GM18526 (cell line): ENCODE data around the gene HERC6.

Experiments
- POLR2A ChIP-seq: IDR thresholded peaks from 3 replicates; pipeline ENCODE4 v1.6.1; 2011; ENCODE audit not compliant: insufficient read length; ENCODE audit errors: extremely low read depth

HERC6 gene

DNA sequence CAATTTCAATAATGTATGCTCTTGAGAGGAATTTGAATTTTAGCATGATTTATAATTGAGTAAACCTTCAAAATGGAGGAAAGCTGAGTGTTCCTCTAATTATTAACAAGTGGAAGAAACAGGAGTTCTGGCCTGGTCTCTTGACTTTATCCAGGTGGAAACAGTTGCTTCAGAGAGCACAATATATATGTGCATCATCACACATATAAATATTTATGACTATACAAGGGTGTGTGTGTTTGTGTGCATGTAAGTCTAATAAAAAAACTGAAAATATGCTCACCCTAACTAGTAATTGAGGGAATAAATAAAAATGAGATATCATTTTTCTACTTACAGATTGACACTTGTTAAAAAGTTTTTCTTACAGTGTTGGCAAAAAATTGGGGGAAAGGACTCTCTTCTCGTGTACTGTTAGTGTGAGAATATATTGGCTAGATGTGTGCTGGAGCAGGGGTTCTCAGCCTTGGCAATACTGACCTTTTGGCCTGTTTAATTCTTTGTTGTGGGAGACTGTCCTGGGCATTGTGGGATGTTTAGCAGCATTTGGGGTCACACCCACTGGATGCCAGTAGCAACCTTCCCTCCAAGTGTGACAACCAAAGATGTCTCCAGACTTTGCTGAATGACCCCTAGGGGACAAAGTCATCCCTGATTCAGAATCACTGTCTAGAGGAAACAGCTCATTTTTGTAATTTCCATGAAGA, 57.5 kb downstream of the HERC6 start:
- no peak for TF ChIP-seq POLR2A

DNA sequence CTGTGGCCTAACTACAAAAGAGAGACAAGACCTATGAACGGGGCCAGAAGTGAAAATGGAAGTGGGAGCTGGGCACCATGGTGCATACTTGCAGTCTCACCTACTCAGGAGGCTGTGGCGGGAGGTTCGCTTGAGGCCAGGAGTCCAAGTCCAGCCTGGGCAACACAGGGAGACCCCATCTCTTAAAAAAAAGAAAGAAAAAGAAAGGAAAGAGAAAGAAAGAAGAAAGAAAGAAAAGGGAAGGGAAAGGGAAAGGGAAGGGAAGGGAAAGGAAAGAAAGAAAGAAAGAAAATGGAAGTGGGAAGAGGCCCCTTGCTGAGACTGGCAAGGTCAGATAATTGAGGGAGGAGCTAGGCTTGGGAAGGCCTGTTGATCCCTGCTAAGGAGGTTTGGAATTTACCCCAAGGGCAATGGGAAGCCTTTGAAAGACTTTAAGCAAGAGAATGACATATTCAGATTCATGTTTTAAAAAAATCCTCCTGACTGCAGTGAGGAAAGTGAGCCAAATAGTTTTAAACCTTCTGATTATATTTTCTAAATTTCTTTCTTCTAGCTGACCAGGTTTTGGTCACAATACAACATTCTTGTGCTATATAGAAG, 60.6 kb downstream of the HERC6 start:
- no peak for TF ChIP-seq POLR2A

DNA sequence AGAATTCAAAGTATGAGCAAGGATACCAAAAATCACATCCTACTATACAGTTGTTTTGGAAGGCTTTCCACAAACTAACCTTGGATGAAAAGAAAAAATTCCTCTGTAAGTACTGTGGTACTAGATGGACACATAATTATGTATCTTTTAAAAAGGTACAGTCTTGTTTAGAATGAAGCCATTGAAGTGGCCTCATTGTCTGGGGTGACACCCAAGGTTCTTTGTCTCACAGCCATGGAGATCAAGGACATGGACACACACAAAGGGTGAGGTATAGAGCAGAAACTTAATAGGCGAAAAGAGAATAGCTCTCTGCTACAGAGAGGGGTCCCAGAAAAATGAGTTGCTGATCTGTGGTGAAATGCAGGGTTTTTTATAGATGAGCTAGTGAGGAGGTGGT, 61.5 kb downstream of the HERC6 start:
- TF ChIP-seq POLR2A: no peak

DNA sequence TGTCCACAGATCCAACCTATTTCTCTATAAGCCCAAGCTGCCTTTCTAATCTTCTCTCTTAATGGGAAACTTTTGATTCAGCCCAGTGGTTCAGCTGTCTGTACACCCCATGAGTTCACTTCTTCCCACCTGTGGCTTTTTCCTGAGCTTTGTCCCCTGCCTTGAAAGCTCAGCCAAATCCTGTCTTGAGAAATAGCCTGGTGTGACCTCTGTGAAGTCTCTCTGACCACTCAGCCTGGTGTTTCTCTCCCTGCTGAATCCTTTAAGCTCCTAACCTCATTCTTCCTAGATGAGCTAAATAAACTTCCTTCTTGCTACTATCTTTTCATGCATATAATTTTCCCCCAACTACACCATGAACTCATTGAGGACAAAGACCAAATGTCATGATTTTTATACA, 63.0 kb downstream of the HERC6 start:
- TF ChIP-seq POLR2A: no peak

DNA sequence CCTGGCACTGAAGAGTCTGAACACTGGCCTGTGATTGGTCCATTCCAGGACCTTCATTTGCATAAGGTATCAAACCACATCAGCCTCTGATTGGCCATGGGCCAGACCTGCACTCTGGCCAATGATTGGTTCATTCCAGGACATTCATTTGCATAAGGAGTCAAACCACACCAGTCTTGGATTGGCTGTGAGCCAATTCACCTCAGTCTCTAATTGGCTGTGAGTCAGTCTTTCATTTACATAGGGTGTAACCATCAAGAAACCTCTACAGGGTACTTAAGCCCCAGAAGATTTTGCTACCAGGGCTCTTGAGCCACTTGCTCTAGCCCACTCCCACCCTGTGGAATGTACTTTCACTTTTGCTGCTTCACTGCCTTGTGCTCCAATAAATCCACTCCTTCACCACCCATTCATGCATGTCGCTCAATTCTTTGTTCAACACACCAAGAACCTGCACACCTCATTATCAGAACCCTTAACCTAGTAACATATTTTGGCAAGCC, 64.1 kb downstream of the HERC6 start:
- no peak for TF ChIP-seq POLR2A

DNA sequence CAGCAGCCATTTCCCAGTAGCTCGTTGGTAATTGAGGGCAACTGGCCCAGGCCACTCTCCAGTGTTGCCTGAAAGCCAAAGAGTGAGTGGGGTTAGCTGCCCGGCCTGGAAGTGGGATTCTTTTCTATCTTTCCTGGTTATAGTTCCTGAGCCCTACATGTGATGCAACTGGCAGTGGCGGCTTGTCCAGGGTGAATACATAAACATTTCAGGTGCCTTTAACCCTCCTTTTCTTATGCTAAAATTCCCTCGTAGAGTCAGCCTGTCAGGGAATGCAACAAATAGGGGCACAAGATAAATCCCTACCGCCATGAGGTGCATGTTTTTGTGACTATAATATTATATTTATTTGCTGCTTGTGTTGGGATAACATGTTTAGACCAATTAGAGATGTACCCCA, 64.8 kb downstream of the HERC6 start:
- TF ChIP-seq POLR2A: no peak

DNA sequence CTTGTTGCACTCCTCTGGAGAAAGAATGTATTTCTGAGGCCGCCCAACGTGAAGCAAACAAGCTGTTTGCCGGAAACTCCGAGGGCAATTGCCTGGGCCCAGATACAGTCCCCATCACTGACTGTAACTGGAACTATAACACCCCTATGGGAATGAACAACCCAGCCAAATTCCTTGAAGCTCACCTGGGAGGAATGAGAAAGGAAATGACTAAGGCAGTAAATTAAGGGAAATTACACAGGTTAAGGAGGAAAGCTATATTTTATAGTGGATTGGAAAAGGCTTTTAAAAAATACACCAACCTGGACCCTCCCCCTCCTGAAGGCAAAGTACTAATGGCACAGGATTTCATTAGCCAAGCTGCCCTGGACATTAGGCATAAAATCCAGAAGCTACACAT, 66.6 kb downstream of the HERC6 start:
- TF ChIP-seq POLR2A: no peak

DNA sequence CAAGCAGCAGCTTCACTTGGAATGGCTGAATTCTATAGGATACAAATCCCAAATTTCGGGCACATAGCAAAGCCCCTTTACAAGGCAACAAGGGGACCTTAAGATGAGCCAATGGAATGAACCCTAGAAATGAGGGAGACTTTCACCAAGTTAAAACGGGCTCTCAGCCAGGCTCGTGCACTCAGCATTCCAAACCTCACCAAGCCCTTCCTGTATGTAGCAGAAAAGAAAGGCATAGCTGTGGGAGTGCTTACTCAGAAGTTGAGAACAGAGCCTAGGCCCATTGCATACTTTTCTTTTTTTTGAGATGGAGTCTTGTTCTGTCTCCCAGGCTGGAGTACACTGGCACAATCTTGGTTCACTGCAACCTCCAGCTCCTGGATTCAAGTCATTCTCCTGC, 67.5 kb downstream of the HERC6 start:
- no peak for TF ChIP-seq POLR2A

DNA sequence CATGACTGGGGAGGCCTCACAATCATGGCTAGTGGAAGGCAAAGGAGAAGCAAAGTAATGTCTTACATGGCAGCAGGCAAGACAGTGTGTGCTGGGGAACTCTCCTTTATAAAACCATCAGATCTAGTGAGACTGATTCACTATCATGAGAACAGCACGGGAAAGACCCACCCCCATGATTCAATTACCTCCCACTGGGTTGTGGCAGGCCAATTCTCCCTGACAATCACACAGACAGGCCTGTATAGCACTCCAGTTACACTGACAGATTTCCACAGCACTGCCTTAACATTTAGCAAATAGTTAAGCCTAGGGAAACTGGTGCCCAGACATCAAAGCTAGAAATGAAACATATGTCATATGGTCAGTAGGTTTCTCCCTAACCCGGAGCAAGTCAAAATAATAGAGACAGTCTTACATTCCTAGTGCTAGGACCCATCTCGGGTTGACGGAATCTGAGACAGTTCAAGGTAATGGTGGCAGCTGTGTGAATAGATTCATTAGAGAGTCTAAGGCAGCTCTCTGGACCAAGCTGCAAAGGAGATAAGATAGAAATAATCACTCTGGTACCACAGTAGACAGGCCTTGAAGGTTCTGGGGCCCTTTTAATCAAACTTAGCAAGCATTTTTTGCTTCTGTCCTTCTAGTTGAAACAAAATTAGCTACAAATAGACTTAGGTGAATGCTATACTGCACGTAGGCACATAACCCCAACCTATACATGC, 68.9 kb downstream of the HERC6 start:
- TF ChIP-seq POLR2A: no peak

DNA sequence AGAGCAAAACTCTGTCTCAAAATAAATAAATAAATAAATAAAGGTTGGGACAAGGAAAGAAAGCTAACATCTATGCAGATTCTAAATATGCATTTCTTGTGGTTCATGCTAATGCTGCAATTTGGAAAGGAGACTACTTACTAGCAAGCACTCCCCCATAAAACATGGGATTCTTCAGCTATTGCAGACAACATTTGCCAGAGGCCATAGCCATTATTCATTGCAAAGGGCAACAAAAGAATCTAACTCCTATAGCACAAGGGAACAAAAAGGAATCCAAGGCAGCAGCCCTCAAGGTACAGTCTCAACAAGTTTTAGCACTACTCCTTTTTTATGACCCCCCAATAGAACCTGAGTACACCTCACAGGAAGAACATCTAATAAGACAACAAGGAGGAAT, 70.2 kb downstream of the HERC6 start:
- TF ChIP-seq POLR2A: no peak

DNA sequence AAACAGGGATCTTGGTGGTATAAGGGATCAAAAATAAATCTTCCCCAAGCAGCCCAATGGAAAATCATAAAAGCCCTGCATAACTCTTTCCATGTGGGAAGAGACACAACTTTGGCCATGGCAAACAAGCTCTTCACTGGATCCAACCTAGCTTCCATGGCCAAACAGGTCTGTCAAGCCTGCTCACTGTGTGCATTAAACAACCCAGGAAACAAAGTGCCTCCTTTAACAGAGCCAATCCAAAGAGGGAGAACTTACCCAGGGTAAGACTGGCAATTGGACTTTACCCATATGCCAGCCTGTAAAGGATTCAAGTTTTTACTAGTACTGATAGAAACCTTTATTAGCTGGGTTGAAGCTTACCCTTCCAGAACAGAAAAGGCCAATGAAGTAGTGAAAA, 70.6 kb downstream of the HERC6 start:
- no peak for TF ChIP-seq POLR2A

DNA sequence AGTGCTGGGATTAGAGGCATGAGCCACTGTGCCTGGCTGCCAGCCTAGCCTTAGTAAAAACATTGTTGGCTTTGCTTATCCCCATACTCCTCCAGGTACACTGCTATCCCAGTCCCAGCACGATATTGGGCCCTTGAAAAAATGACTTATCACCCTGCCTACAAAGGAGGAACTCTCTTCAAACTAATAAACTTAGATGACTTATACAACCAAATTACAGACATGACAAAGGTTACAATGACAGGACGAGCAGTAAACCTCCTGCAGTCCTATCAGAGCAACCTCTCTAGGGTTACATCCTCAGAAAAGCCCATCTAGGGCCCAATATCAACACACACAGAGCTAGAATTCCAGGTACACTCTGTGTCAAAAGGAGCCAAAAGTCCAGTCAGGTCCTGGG, 72.6 kb downstream of the HERC6 start:
- TF ChIP-seq POLR2A: no peak

DNA sequence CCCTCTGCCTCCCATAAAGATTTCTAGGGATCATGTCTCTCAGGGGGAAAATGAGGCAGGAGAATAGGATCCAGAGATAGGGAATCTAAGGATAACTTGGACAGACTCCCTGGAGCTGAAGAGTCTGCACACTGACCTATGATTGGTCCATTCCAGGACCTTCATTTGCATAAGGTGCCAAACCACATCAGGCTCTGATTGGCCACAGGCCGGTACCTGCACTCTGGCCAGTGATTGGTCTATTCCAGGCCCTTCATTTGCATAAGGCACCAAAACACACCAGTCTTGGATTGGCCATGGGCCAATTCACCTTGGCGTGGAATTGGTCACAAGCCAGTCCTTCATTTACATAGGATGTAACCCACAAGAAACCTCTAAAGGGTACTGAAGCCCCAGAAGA, 74.3 kb downstream of the HERC6 start:
- no peak for TF ChIP-seq POLR2A

DNA sequence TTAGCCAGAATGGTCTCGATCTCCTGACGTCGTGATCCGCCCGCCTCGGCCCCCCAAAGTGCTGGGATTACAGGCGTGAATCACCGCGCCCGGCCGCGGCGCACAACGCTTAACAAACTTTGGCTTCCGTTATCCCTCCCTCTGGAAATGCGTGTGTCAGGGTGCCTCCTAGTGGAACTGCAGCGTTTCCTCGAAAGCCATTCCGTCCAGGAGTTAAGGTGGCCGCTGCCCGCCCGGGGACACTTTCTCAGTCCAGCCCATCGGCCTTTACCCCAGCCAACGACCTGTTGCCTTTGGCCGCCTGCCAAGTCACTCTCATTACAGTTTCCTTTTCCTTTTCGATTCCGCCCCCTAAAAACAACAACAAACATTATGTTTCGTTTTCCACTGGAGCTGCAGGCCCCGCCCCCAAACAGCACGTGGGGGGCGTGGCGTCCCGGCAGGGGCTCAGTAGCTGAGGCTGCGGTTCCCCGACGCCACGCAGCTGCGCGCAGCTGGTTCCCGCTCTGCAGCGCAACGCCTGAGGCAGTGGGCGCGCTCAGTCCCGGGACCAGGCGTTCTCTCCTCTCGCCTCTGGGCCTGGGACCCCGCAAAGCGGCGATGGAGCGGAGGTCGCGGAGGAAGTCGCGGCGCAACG, 78.1 kb downstream of the HERC6 start, which contains the start of gene HERC5:
Gene HERC5, plus strand, starts transcription at position 450 of the 637 bp plus-strand sequence. Its CDS starts 151 bp downstream, at position 601.
- TF ChIP-seq POLR2A: peak; percentile 90

DNA sequence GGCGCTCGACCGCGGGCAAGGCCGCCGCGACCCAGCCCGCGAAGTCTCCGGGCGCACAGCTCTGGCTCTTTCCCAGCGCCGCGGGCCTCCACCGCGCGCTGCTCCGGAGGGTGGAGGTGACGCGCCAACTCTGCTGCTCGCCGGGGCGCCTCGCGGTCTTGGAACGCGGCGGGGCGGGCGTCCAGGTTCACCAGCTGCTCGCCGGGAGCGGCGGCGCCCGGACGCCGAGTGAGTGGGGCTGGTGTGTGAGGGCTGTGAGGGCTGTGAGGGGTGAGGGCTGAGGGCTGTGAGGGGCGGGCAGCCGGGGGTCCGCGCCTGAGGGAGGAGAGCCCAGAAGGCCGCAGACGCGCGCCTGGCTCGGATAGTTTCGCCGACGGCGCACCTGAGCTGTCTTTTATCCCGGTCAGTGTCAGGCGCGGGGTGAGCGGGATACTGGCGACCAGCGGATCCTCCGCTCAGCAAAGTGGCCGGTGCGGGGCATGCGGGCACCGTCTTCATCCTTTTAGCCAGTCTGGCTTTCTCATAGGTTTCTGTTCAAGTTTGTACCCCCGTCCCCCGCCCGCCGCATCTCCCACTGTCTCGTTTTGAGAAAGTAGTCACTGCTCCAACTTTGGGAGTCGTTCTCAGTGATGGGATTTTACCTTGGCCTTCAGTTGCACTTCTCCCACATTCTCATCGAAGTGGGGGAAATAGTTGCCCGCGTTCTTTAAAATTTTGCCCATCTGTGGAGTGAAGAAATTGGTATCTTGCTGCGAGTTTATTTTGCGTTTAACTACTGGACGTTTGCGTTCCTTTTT, 78.9 kb downstream of the HERC6 start:
- no peak for TF ChIP-seq POLR2A
